AG09309 (cell line): ENCODE measurements around the gene ENO4.

Experiments
- DNase-seq: peaks from one replicate; pipeline ENCODE4 v3.0.0-alpha.2; 2010; ENCODE audit warnings: low read depth
- H3K4me3 ChIP-seq: 2 replicates; pipeline ENCODE4 v1.5.1; 2011; ENCODE audit warnings: mild to moderate bottlenecking, low read depth, low read length, moderate library complexity; ENCODE audit not compliant: control insufficient read depth
- TF ChIP-seq, protein P1 (sequence below): IDR thresholded peaks from 2 replicates; pipeline ENCODE4 v1.5.1; 2011; ENCODE audit warnings: mild to moderate bottlenecking, low read depth, low read length, inconsistent platforms; ENCODE audit not compliant: insufficient read depth, control insufficient read depth; ENCODE audit errors: missing control alignments

The ENO4 gene

DNA sequence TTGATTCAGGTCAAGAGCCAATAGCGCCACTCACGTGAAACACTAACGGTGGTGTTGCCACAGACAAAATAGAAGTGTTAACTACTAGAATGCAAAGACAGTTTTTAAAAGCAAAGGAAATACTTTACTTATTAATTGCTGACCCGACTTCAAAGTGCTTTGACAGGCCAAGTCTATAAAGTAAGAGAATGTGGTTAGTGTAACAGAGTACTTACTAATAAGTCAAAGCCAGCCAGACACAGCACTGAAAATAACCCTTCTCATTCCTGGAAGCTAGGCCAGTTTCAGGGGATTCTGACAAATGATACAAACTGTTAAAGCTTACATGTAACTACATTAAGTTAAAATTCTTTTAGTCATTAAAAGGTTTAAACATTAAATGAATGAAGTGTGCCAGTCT is 50.3 kb downstream of the ENO4 start:
- no peak for DNase-seq
- H3K4me3 ChIP-seq: no peak overlapping the region
- TF ChIP-seq, protein P1, sequence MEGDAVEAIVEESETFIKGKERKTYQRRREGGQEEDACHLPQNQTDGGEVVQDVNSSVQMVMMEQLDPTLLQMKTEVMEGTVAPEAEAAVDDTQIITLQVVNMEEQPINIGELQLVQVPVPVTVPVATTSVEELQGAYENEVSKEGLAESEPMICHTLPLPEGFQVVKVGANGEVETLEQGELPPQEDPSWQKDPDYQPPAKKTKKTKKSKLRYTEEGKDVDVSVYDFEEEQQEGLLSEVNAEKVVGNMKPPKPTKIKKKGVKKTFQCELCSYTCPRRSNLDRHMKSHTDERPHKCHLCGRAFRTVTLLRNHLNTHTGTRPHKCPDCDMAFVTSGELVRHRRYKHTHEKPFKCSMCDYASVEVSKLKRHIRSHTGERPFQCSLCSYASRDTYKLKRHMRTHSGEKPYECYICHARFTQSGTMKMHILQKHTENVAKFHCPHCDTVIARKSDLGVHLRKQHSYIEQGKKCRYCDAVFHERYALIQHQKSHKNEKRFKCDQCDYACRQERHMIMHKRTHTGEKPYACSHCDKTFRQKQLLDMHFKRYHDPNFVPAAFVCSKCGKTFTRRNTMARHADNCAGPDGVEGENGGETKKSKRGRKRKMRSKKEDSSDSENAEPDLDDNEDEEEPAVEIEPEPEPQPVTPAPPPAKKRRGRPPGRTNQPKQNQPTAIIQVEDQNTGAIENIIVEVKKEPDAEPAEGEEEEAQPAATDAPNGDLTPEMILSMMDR: no peak

DNA sequence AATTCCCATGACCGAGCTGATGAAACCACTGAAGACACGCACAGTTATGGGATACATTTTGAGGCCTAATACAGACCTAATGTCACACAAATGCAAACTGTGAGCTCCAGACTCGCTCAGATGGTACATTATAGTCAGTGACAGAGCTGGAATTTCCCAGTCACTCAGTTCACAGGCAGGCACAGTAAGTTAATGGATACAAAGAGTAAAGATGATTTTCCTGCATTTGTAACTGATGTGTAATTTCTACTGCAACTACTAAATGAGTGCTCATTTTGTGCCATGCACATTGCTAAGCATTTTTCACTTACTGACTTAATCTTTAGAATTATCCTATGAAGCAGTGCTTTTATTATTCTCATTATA is 56.5 kb downstream of the ENO4 start:
- no peak overlapping the region for H3K4me3 ChIP-seq
- no peak for DNase-seq
- TF ChIP-seq, protein P1: no peak

DNA sequence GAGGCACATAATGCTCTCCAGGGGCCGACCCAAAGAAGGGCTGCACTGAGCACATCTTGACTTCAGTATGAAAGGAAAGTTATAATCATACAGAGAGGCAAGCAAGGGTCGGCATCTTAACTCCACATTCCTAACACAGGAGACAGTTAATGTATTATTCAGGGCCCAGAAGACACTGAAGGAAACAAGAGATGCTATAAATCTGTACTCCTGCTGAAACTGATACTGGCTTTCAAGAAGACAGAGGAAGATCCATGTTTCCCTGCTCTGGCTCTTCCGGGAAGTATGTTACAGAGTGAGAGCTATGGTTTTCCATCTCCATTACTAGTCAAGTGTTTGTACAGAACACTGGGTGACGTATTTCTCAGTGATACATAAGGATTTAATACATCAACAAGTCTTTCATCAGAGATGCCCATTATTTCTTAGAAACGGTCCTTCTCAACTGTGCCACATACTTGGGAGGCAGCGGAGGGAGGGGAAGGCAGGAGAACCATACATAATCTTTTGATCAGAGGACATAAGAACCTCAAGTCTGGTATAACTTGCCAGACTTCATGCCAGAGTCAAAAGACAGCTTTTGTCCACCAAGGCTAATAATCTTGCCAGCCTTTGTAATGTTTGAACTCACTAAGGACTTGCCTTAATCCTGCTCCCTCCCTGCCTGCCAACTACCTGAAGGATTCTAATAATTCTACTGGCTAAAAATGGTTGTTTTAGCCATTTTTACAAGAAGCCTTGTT is 58.1 kb downstream of the ENO4 start:
- TF ChIP-seq, protein P1: no peak
- no peak for DNase-seq
- H3K4me3 ChIP-seq: no peak overlapping the region

DNA sequence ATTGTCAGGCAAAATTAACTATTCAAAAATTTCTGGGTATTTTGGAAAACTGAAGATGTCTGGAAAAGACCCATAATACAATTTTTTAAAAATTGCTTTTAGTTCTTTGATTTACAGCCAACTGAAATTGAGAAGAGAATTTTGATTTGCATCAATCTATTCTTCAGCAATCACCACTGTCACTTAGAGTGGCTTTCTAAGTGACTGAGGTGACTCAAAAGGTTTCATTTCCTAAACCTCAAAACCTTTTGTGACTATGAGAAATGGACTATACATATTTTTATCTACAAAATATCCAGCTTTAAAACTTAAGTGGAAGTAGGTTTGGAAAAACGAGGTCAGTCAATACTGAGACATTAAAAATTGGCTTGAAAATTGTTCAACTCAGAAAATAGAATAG is 60.0 kb downstream of the ENO4 start:
- H3K4me3 ChIP-seq: no peak overlapping the region
- DNase-seq: no peak
- TF ChIP-seq, protein P1: no peak

DNA sequence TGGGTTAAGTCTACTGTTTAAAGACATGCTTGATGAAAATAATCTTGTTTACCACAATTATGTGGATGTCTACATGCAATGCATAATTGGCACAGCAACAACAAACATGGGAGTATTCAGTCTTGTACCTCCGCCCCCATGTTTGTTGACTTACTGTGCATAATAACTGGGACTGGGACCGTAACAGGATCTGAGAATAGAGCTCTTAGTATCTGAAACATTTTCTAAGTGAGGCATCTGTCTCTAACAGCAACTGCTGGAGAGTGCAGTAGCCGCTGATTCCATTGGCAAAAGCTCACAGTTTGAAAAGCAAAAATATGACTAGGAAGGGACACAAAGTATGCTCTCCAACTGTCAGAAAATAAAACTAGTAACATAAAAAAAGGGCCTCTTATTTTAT is 61.6 kb downstream of the ENO4 start:
- H3K4me3 ChIP-seq: no peak overlapping the region
- TF ChIP-seq, protein P1: no peak
- DNase-seq: no peak

DNA sequence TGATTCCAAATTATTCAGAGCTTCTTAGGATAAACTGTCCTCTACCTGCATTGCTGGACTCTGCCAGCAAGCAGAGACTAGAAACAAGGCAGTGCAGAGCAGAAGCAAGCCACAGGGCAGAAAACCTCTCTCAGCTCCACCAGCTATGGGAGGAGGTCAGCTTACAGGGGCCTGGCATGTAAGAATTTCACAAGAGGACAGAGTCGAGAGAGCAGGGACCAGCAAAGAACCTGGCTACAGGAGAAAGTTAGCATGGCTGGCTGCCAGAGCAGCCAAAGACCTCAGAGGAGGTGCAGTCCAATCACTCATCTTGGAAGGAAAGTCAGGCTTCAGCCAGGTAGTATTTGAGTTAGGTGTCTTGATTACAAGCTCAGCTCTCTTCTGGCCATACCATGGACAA is 62.9 kb downstream of the ENO4 start:
- DNase-seq: no peak
- TF ChIP-seq, protein P1: no peak
- no peak overlapping the region for H3K4me3 ChIP-seq

DNA sequence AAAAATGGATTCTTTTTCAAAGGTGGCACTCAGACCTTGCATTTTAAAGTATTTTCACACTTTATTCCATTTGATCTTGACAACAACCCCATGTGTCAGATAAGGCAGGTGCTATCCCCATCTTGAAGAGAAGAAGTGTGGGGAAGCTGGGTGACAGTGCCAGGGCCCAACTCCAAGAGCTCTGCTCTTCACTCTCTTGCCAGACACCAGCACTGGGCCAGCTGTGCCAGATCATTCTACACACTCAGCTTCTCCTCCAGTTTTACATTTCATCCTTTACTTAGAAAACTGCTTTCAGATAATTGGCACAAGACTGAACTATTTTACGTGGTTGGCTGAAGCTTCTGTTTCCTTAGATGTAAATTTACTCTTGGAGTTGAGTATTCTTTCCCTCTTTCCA is 64.4 kb downstream of the ENO4 start:
- TF ChIP-seq, protein P1: no peak
- no peak for DNase-seq
- H3K4me3 ChIP-seq: no peak overlapping the region
